Heart left ventricle (tissue), 13 donors: Measurements from ENCODE around the gene TMEM138.

Experiments
- CTCF ChIP-seq, 12 donors: fragments of 200-600 bp; sonication (generic) in 4 of 12; IDR thresholded peaks; one replicate each; pipeline versions ENCODE4 v1.5.0 to v1.8.0; 2018 to 2022; ENCODE audit warnings: antibody characterized with exemption in 12 of 12, mild to moderate bottlenecking in 5 of 12
- POLR2A ChIP-seq, 2 donors: fragments of 450-650 bp; IDR thresholded peaks; one replicate each; pipeline ENCODE4 v1.6.1; 2017; ENCODE audit warnings: antibody characterized with exemption in 2 of 2, mild to moderate bottlenecking in 2 of 2, moderate library complexity in 2 of 2
- donor health status: ischemic (EF 13 %, LVEDD 7.1; RV severe dilation, severe dysfunction).
- donor health status: DM: no; HTN: yes; CAD: no.
- donor health status: DM: no; HTN: no; CAD: no.
- donor health status: ischemic (EF 25% LVEDD 6.9; RV normal size, moderate dysfunction).
- donor health status: ischemic (EF 25% LVEDD 5.7; RV mildly dilated, moderate dysfunction).
- donor health status: ischemic (EF 35%, LVEDD 5.7; RV mildly dilated, moderate dysfunction).
- donor health status: nonischemic (EF 11% LVEDD 7.7; RV severe dilation, severe dysfunction).
- donor health status: DM: yes; HTN: yes; CAD: no.
- donor health status: PGD.
- donor health status: ischemic (EF 29% LVEDD 5.4; RV normal size, mild dysfunction).
- donor health status: nonischemic (EF 23%, LVEDD 6.1; RV moderate dilation, normal function).

DNA sequence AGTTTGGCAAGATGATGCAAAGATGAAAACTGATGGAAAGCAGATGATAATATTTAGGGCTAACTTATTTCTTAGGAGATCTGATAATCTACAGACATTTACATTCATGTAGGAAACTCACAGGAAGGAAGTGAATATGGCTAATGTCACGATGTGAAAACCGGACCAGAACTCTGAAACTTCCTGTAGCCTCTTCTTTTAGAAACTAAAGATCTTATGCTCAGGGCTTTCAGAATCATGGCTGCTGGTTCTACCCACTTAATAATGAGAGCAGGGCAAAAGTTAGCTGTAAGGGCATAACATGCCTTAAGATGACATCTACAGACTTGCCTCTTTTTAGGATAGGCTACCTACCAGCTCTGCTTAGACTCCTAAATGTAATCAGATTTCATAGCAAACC, 52.4 kb downstream of the TMEM138 start:
- TF ChIP-seq CTCF (IDR thresholded peaks at IDR 0.05) (no peak), POLR2A (IDR thresholded peaks at IDR 0.05) (no peak)
